ENCODE measurements around the gene MYO15B.
A peak's percentile ranks its signal among the peaks of the same experiment; 100 is the strongest.

Gene MYO15B

GRCh38 chr17:75587675-75588595, at the start of gene MYO15B:
Gene MYO15B, plus strand, starts transcription at chr17:75587800. Its CDS starts 258 bp downstream, at chr17:75588058.
- DNase-seq: peak; percentile 87

- no peak for DNase-seq
Observed at GRCh38 chr17:75539967-75540729, 47.5 kb upstream of the MYO15B start.

GRCh38 chr17:75540923-75541503, 46.6 kb upstream of the MYO15B start:
- DNase-seq: no peak

GRCh38 chr17:75542229-75542628, 45.4 kb upstream of the MYO15B start:
- DNase-seq: no peak

- no peak for DNase-seq
Observed at GRCh38 chr17:75542728-75543336, 44.8 kb upstream of the MYO15B start.

- DNase-seq: no peak
Observed at GRCh38 chr17:75544250-75544649, 43.4 kb upstream of the MYO15B start.

GRCh38 chr17:75546181-75546580, 41.4 kb upstream of the MYO15B start:
- no peak for DNase-seq

GRCh38 chr17:75547091-75547490, 40.5 kb upstream of the MYO15B start:
- no peak for DNase-seq

GRCh38 chr17:75548813-75549212, 38.8 kb upstream of the MYO15B start:
- no peak for DNase-seq

GRCh38 chr17:75549246-75550138, 38.1 kb upstream of the MYO15B start:
- no peak for DNase-seq

- DNase-seq: no peak
Observed at GRCh38 chr17:75550139-75550465, 37.5 kb upstream of the MYO15B start.

GRCh38 chr17:75551266-75551665, 36.3 kb upstream of the MYO15B start:
- DNase-seq: no peak

GRCh38 chr17:75552425-75553294, 34.9 kb upstream of the MYO15B start:
- DNase-seq: no peak

- no peak for DNase-seq
Observed at GRCh38 chr17:75553295-75554110, 34.1 kb upstream of the MYO15B start.

- DNase-seq: no peak
Observed at GRCh38 chr17:75555679-75556153, 31.9 kb upstream of the MYO15B start.

GRCh38 chr17:75557075-75557851, 30.3 kb upstream of the MYO15B start:
- DNase-seq: no peak

GRCh38 chr17:75557852-75558665, 29.5 kb upstream of the MYO15B start:
- no peak for DNase-seq

All from activated CD8-positive, alpha-beta memory T cell treated with anti-CD3 and anti-CD28 coated beads for 24 hours (primary cell).